ENCODE results near the gene SLC11A2. TPM values are rescaled to one million over a fixed set of nuclear protein-coding genes. Genes with fewer than 3 reads are reported as not detected.
A peak's percentile ranks its signal among the peaks of the same experiment; 100 is the strongest.

SLC11A2 gene
- total and polyA plus RNA-seq, 2 experiments from 2014 or later: 19.4 to 48.9 TPM

GRCh38 chr12:51049525-51049924 lies 23.3 kb upstream of the SLC11A2 start:
- 0 out of 2 replicates have a peak overlapping the region, but pooled peaks have one; percentile 64 for H3K4me3 ChIP-seq
- Mint-ChIP-seq H3K27me3 (ENCODE audit: insufficient read depth, low read depth, poor library complexity) (peaks cover 13% of the 10 kb centered on the region), H3K27ac (no peak overlapping the region)

More at GRCh38 chr12:51049525-51049924, 23.3 kb upstream of the SLC11A2 start:
- peaks cover 10% of the 10 kb centered on the region; the same call in 1 of the 2 replicates for H3K4me1 ChIP-seq (ENCODE audit: insufficient read depth)
- Mint-ChIP-seq H3K4me3 (peak overlapping the region; percentile 97), H3K9me3 (no peaks in the 10 kb centered on the region), H3K4me1 (peaks cover 11% of the 10 kb centered on the region), H3K36me3 (ENCODE audit: low read depth) (peaks cover 21% of the 10 kb centered on the region)
- no peaks in the 10 kb centered on the region for H3F3A ChIP-seq (replicated peaks; ENCODE audit: low read depth)
- no peak for ATAC-seq
- H3K27ac ChIP-seq (ENCODE audit: low read depth): no peak overlapping the region
- TF ChIP-seq, protein P1, sequence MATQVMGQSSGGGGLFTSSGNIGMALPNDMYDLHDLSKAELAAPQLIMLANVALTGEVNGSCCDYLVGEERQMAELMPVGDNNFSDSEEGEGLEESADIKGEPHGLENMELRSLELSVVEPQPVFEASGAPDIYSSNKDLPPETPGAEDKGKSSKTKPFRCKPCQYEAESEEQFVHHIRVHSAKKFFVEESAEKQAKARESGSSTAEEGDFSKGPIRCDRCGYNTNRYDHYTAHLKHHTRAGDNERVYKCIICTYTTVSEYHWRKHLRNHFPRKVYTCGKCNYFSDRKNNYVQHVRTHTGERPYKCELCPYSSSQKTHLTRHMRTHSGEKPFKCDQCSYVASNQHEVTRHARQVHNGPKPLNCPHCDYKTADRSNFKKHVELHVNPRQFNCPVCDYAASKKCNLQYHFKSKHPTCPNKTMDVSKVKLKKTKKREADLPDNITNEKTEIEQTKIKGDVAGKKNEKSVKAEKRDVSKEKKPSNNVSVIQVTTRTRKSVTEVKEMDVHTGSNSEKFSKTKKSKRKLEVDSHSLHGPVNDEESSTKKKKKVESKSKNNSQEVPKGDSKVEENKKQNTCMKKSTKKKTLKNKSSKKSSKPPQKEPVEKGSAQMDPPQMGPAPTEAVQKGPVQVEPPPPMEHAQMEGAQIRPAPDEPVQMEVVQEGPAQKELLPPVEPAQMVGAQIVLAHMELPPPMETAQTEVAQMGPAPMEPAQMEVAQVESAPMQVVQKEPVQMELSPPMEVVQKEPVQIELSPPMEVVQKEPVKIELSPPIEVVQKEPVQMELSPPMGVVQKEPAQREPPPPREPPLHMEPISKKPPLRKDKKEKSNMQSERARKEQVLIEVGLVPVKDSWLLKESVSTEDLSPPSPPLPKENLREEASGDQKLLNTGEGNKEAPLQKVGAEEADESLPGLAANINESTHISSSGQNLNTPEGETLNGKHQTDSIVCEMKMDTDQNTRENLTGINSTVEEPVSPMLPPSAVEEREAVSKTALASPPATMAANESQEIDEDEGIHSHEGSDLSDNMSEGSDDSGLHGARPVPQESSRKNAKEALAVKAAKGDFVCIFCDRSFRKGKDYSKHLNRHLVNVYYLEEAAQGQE (IDR thresholded peaks at IDR 0.05; ENCODE audit: unreplicated experiment): no peak
- TF ChIP-seq CREB1 (CRISPR knock-in tag; IDR thresholded peaks at IDR 0.05; ENCODE audit: low read depth): no peak
- no peak for TF ChIP-seq JUNB (IDR thresholded peaks at IDR 0.05; ENCODE audit: unreplicated experiment)
- TF ChIP-seq STAT1 (IDR thresholded peaks at IDR 0.05; ENCODE audit: unreplicated experiment): no peak
- TF ChIP-seq ZNF331 (CRISPR knock-in tag; IDR thresholded peaks at IDR 0.05; ENCODE audit: low read depth): no peak
- no peak for TF ChIP-seq POLR2AphosphoS5 (IDR thresholded peaks at IDR 0.05; ENCODE audit: low read depth)
- TF ChIP-seq, protein P2, sequence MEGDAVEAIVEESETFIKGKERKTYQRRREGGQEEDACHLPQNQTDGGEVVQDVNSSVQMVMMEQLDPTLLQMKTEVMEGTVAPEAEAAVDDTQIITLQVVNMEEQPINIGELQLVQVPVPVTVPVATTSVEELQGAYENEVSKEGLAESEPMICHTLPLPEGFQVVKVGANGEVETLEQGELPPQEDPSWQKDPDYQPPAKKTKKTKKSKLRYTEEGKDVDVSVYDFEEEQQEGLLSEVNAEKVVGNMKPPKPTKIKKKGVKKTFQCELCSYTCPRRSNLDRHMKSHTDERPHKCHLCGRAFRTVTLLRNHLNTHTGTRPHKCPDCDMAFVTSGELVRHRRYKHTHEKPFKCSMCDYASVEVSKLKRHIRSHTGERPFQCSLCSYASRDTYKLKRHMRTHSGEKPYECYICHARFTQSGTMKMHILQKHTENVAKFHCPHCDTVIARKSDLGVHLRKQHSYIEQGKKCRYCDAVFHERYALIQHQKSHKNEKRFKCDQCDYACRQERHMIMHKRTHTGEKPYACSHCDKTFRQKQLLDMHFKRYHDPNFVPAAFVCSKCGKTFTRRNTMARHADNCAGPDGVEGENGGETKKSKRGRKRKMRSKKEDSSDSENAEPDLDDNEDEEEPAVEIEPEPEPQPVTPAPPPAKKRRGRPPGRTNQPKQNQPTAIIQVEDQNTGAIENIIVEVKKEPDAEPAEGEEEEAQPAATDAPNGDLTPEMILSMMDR (conservative IDR thresholded peaks at IDR 0.05; ENCODE audit: low read depth in 2 of 2): no peak
- TF ChIP-seq ZNF114 (CRISPR knock-in tag; IDR thresholded peaks at IDR 0.05): no peak
- no peak for TF ChIP-seq EZH2 (IDR thresholded peaks at IDR 0.05; ENCODE audit: low read depth, unreplicated experiment)
- TF ChIP-seq, protein P3, sequence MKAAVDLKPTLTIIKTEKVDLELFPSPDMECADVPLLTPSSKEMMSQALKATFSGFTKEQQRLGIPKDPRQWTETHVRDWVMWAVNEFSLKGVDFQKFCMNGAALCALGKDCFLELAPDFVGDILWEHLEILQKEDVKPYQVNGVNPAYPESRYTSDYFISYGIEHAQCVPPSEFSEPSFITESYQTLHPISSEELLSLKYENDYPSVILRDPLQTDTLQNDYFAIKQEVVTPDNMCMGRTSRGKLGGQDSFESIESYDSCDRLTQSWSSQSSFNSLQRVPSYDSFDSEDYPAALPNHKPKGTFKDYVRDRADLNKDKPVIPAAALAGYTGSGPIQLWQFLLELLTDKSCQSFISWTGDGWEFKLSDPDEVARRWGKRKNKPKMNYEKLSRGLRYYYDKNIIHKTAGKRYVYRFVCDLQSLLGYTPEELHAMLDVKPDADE (IDR thresholded peaks at IDR 0.05): no peak
- peaks cover 14% of the 10 kb centered on the region for H3K36me3 ChIP-seq (ENCODE audit: insufficient read depth)
- H3K9me2 ChIP-seq (ENCODE audit: insufficient read depth): no peaks in the 10 kb centered on the region
- H2AFZ ChIP-seq: no peak overlapping the region
- no peaks in the 10 kb centered on the region for H3K79me2 ChIP-seq (replicated peaks; ENCODE audit: insufficient read depth)
- no peak for DNase-seq (ENCODE audit: low spot score)
- no peaks in the 10 kb centered on the region for H3K27me3 ChIP-seq (ENCODE audit: insufficient read depth)
- peak overlapping the region; percentile 89 for H3K4me2 ChIP-seq
- H4K20me1 ChIP-seq (replicated peaks; ENCODE audit: insufficient read depth): no peaks in the 10 kb centered on the region

Data from GM23338 (cell line).